Activated naive CD4-positive, alpha-beta T cell treated with anti-CD3 and anti-CD28 coated beads for 36 hours (primary cell): ENCODE results near the gene WDFY3. TPM values are rescaled to one million over a fixed set of nuclear protein-coding genes. Genes with fewer than 3 reads are reported as not detected.
"Not testable (repeated sequence)": the region's sequence is repeated elsewhere in the genome, so short reads cannot be mapped to it uniquely, and the experiment has no call there.

ENCODE experiments used
- CTCF ChIA-PET: fragments of 350-600 bp; sonication (Branson Sonifier 250); formaldehyde crosslinking; loops from one replicate; lab custom pipeline; 2021; ENCODE audit warnings: antibody characterized with exemption; lab: Charles Lee
- DNase-seq: peaks from one replicate; pipeline ENCODE4 v3.0.0-alpha.2; 2020
- H3K27ac Mint-ChIP-seq: one replicate; pipeline ENCODE4 v1.8.0; 2021; ENCODE audit warnings: mild to moderate bottlenecking, mixed read lengths
- H3K27me3 Mint-ChIP-seq: one replicate; pipeline ENCODE4 v1.8.0; 2021; ENCODE audit warnings: low read depth, mixed read lengths
- H3K36me3 Mint-ChIP-seq: one replicate; pipeline ENCODE4 v1.8.0; 2021; ENCODE audit warnings: low read depth, mixed read lengths
- H3K4me1 Mint-ChIP-seq: one replicate; pipeline ENCODE4 v1.8.0; 2021; ENCODE audit warnings: low read depth, mixed read lengths
- H3K4me3 Mint-ChIP-seq: one replicate; pipeline ENCODE4 v1.8.0; 2021; ENCODE audit warnings: mild to moderate bottlenecking, moderate library complexity, mixed read lengths
- H3K9me3 Mint-ChIP-seq: one replicate; pipeline ENCODE4 v1.8.0; 2021; ENCODE audit warnings: mixed read lengths
- intact Hi-C: fragments of 100-400 bp; cut with micrococcal nuclease; formaldehyde crosslinking; loops from one replicate; pipeline ENCODE4 v1.15.1; 2023
- total RNA-seq, 2 experiments: library from RNA; stranded (reverse); gene quantifications; one replicate each; pipeline ENCODE4 v1.2.3, GENCODE V29; 2021

Gene WDFY3
- total RNA-seq, 2 experiments from 2014 or later: 1.0 to 1.2 TPM

DNA sequence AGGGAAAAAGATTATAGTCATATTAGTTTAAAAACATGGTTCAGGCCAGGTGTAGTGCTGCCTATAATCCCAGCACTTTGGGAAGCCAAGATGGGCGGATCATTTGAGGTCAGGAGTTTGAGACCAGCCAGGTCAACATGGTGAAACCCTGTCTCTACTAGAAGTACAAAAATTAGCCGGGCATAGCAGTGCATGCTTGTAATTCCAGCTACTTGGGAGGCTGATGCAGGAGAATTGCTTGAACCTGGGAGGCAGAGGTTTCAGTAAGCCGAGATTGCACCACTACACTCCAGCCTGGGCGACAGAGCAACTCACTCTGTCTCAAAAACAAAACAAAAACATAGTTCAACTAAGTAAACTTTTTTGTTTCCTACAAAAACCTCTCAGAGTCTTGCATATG is 283.8 kb downstream of the WDFY3 start:
- H3K27ac Mint-ChIP-seq, intact Hi-C loops, H3K36me3 Mint-ChIP-seq: not testable (repeated sequence)

DNA sequence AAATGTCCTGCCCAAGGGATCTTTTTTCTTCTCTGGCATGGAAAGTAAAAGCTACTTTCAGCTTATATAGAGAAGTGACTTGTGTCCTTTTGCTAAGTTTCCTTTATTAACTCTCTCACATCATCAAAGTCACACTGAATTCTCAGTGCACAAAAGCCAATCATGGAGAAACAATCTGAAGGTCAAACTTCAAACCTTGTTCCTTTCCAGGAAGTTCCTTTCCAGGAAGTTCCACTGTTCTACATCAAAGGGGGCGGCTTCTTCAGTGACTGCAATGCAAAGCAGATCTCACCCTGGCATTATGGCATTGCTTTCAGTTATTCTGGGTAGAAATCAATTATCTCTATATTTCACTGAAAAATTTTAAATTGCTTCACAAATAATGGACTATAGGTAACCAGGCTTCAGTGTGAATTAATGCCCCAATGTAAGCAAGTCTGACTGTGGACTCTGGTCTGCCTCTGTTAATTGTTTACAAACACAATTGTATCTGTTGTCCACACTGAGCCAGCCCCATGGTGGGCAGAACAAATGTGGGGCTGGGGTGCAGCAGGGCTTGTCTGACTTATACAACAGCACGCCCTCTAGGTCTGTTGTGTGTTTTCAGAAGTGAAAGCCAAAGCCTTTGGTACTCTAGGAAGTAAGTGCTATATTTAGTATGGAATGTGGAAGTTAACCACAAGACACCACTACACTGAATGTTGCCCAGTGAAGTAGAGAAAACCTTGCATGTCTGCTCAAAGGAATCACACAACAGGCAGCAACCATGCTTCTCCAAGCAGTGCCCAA is 284.8 kb downstream of the WDFY3 start:
- H3K4me3 Mint-ChIP-seq: no peak overlapping the region
- H3K27ac Mint-ChIP-seq: no peak overlapping the region
- CTCF ChIA-PET: no interaction called here
- H3K4me1 Mint-ChIP-seq: peaks cover 8% of the 10 kb centered on the region
- no peak for DNase-seq
- H3K9me3 Mint-ChIP-seq: no peaks in the 10 kb centered on the region
- intact Hi-C loops: no loop called here
- peaks cover 14% of the 10 kb centered on the region for H3K27me3 Mint-ChIP-seq
- H3K36me3 Mint-ChIP-seq: no peaks in the 10 kb centered on the region

More for the DNA sequence above, 283.8 kb downstream of the WDFY3 start:
- CTCF ChIA-PET, H3K4me3 Mint-ChIP-seq, DNase-seq, H3K9me3 Mint-ChIP-seq, H3K4me1 Mint-ChIP-seq: not testable (repeated sequence)
- H3K27me3 Mint-ChIP-seq: peaks cover 14% of the 10 kb centered on the region

DNA sequence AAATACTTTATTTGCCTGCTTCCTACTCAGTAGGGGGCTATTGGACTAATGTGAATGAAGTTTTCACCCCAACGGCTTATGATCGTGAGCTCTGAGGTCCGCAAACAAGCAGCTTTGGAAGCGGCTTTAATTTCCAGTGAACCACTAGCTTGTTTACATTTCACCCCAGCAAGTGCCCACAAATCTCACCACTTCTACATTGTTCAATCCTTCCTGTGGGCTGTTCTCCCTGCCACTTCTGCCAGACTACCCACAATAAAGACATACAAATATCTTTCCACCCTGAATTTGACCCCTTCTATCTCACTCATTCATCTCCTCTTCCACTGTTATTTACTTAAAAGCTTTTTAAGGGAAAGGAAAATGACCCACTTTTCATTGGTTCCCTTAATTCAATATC is 285.5 kb downstream of the WDFY3 start:
- Mint-ChIP-seq H3K27ac (no peak overlapping the region), H3K4me1 (peaks cover 8% of the 10 kb centered on the region), H3K36me3 (no peaks in the 10 kb centered on the region), H3K9me3 (no peaks in the 10 kb centered on the region), H3K4me3 (no peak overlapping the region), H3K27me3 (peaks cover 14% of the 10 kb centered on the region)
- CTCF ChIA-PET: no interaction called here
- no peak for DNase-seq
- intact Hi-C loops: no loop called here

DNA sequence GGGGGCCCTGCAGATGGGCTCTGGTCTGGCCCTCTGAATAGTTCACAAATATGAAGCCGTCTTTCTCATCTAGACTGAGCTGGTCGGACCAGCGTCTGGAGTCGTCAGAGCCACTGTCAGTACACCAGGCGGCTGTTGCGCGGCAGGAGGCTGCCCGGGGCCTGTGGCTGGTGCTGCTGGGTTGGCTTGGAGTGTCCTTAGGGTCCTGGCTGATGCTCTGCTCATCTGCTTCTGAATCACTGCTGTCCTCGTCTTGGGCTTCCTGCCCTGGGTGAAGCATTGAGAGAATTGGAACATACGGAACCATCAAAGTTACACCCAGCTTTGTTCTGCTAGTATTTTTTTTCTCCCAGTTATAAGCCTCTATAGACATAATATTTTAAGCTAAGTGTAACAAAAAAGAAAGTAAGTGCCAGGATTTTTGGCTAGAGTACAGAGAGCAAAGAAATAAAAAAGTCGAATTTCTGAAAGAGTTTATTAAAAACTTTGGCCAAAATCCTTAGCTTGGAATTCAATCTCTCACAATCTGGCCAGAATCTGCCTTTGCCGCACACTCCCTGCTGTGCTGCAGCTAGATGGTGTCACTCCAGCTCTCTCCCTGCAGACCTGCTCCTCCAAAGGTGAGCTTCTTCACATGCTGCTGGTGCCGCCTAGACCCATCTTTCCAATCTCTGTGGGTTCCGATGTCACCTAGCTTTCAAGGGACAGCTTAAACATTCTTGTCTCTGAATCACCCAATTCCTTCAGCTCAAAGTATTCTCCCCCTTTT is 287.3 kb downstream of the WDFY3 start:
- Mint-ChIP-seq H3K9me3 (no peaks in the 10 kb centered on the region), H3K27ac (no peak overlapping the region), H3K27me3 (peaks cover 14% of the 10 kb centered on the region), H3K4me1 (peaks cover 8% of the 10 kb centered on the region), H3K4me3 (no peak overlapping the region), H3K36me3 (no peaks in the 10 kb centered on the region)
- intact Hi-C loops: no loop called here
- CTCF ChIA-PET: interaction anchor here (0.6 kb wide), 3 partner anchors 11 to 292 kb away, joined by 3 to 7 read pairs (median 6); no protein-coding TSS in a partner anchor
- no peak for DNase-seq

DNA sequence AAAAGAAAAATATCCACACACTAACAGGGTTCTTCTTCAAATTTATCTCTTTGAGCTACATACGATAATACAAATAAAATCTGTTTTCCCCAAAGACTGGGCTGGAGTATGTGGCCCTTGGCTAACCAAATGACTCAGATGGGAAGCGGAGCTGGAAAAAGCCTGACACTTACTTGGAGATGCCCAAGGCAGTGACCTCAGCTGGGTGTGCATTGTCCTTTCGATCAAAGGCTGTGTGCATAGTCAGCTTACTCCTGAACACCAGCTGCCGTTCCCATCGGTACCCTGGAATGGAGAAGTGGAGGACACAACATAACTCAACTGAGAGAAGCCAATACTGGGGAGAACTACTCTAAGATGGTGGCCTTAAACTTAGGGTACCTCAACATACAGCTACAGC is 288.5 kb downstream of the WDFY3 start:
- Mint-ChIP-seq H3K4me1 (peaks cover 7% of the 10 kb centered on the region), H3K9me3 (no peaks in the 10 kb centered on the region), H3K27me3 (peaks cover 8% of the 10 kb centered on the region), H3K4me3 (no peak overlapping the region), H3K36me3 (no peaks in the 10 kb centered on the region), H3K27ac (no peak overlapping the region)
- DNase-seq: no peak
- intact Hi-C loops: no loop called here
- CTCF ChIA-PET: interaction anchor here (0.6 kb wide), 1 partner anchor 88 kb away, joined by 3 read pairs; no protein-coding TSS in a partner anchor

DNA sequence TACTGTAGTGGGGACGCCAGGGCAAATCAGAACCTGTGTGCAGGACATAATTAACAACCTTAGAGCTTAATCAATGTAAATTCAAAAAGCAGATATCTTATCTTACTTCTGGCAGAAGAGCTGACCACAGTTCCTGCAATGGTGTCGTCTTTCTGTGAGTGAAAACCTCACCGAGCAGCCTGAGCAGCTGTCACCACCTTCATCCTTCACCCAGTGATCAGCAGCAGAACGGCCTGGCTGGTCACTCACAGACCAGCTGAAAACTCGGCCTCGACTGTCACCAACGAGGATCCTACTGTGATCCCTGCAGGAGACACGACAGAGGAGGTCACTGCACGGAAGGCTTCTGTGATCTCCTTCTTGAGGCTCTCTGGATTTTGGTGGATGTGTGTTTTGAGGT is 289.4 kb downstream of the WDFY3 start:
- intact Hi-C loops: no loop called here
- no peak for DNase-seq
- Mint-ChIP-seq H3K4me3 (no peak overlapping the region), H3K27ac (no peak overlapping the region), H3K27me3 (peaks cover 8% of the 10 kb centered on the region), H3K36me3 (no peaks in the 10 kb centered on the region), H3K9me3 (no peaks in the 10 kb centered on the region), H3K4me1 (peaks cover 7% of the 10 kb centered on the region)
- CTCF ChIA-PET: interaction anchor here (0.6 kb wide), 1 partner anchor 9 kb away, joined by 3 read pairs; no protein-coding TSS in a partner anchor

DNA sequence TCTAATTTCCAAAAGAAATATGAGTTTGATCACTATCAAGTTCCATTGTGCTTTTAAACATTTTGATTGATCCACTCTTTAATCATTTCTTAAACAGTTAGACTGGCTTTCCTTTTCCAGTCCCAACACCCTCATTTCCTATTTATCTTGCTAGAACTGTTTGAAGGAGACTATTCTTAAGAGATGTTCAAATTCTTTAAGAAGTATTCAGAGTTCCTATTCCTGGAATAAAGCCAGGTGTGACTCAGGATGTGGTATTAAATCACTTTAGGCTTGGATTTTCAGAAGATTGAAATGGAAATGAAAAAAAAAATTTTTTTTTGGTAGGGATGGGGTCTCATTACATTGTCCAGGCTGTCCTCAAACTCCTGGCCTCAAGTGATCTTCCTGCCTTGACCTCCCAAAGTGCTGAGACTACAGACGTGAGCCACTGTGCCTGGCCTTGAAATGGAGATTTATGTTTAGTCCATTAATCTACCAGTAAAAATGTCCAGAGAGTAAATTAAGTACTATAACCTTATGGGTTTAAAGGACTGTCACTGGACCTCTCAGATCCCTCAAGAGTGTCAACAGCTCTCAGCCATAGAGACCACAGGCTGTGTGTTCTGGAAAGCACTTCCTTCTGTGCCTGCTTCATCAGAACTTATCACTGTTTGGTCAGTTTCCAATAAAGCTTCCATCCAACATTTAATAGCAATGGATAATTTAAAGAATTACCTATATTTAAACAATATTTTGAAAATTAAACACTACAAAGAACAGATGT is 292.8 kb downstream of the WDFY3 start:
- no peaks in the 10 kb centered on the region for H3K9me3 Mint-ChIP-seq
- intact Hi-C loops: no loop called here
- no peak for DNase-seq
- H3K36me3 Mint-ChIP-seq: no peaks in the 10 kb centered on the region
- no peak overlapping the region for H3K4me3 Mint-ChIP-seq
- no peaks in the 10 kb centered on the region for H3K4me1 Mint-ChIP-seq
- H3K27me3 Mint-ChIP-seq: no peaks in the 10 kb centered on the region
- CTCF ChIA-PET: no interaction called here
- H3K27ac Mint-ChIP-seq: no peak overlapping the region

DNA sequence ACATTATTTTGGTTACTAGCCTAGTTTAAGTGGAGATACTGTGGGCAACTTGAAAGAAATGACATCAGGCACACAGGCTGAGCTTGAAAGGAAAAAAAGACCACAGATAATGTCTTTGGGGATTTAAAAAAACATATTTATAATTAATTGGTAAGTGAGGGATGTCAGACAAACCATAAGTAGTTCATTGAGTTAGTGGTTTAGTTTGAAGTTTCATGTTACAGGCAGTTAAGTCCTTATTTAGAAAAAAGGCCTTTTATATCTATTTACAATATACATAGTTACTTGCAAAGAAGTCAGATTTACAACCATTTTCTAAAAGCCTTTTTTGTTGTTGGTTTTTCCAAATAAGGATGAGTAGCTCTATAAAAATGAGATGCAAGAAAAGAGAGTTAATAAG is 294.3 kb downstream of the WDFY3 start:
- Mint-ChIP-seq H3K27me3 (no peaks in the 10 kb centered on the region), H3K4me1 (no peaks in the 10 kb centered on the region), H3K4me3 (no peak overlapping the region), H3K9me3 (no peaks in the 10 kb centered on the region), H3K36me3 (no peaks in the 10 kb centered on the region), H3K27ac (no peak overlapping the region)
- CTCF ChIA-PET: no interaction called here
- intact Hi-C loops: no loop called here
- DNase-seq: no peak

DNA sequence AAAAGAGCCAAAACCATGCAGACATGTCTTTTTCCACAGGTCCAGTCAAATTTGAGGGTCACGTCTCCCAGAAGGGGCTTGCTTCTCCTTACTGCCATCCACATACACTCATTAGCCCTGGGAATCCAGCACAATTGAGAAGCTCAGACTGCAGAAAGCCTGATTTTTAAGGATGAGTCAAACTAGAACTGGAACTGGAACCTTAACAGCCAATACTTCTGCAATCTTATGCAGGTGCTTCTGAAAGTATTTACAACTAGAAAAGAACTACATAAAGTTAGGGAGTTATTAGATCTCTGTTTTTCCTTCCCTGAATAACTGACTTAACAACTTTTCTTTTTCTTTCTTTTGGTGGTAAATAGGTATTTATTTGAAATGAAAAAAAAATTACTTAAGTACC is 297.3 kb downstream of the WDFY3 start:
- DNase-seq: no peak
- intact Hi-C loops: no loop called here
- Mint-ChIP-seq H3K27me3 (peaks cover 2% of the 10 kb centered on the region), H3K27ac (no peak overlapping the region), H3K4me1 (no peaks in the 10 kb centered on the region), H3K36me3 (no peaks in the 10 kb centered on the region), H3K9me3 (no peaks in the 10 kb centered on the region), H3K4me3 (no peak overlapping the region)
- CTCF ChIA-PET: interaction anchor here (1.4 kb wide), 1 partner anchor 8 kb away, joined by 3 read pairs; no protein-coding TSS in a partner anchor

DNA sequence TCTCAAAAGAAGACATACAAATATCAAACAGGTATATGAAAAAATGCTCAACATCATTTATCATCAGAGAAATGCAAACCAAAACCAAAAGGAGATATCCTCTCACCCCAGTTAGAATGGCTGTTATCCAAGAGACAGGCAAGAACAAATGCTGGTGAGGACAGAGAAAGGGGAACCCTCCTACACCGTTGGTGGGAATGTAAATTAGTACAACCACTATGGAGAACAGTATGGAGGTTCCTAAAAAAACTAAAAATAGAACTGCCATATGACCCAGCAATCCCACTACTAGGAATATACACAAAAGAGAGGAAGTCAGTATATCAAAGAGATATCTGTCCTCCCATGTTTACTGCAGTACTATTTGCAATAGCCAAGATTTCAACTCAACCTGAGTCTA is 300.1 kb downstream of the WDFY3 start:
- intact Hi-C loops: no loop called here
- Mint-ChIP-seq H3K9me3 (no peaks in the 10 kb centered on the region), H3K36me3 (no peaks in the 10 kb centered on the region), H3K4me3 (no peak overlapping the region), H3K4me1 (no peaks in the 10 kb centered on the region), H3K27ac (no peak overlapping the region), H3K27me3 (peaks cover 2% of the 10 kb centered on the region)
- no peak for DNase-seq
- CTCF ChIA-PET: no interaction called here

DNA sequence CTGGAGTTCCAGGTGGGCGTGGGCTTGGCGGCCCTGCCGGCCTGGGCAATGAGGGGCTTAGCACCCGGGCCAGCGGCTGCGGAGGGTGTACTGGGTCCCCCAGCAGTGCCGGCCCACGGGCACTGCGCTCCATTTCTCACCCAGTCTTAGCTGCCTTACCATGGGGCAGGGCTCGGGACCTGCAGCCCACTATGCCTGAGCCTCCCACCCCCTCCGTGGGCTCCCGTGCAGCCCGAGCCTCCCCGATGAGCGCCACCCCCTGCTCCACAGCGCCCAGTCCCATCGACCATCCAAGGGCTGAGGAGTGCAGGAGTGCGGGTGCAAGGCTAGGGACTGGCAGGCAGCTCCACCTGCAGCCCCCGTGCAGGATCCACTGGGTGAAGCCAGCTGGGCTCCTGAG is 301.7 kb downstream of the WDFY3 start:
- H3K36me3 Mint-ChIP-seq, CTCF ChIA-PET, H3K4me3 Mint-ChIP-seq, DNase-seq, H3K9me3 Mint-ChIP-seq, H3K27me3 Mint-ChIP-seq, H3K27ac Mint-ChIP-seq, H3K4me1 Mint-ChIP-seq, intact Hi-C loops: not testable (repeated sequence)
